ENCODE data around the gene WBP2NL. TPM values are rescaled to one million over a fixed set of nuclear protein-coding genes. Genes with fewer than 3 reads are reported as not detected.

The WBP2NL gene
- total RNA-seq, 4 donors from 2014 or later: 0.22 to 2.8 (median 0.59) TPM

- Histone ChIP-seq H3K36me3 (no peaks in the 10 kb centered on the region), H3K9me3 (peaks cover 0 to 51% (median 0%) of the 10 kb centered on the region in 3 donors), H3K4me1 (no peaks in the 10 kb centered on the region), H3K27me3 (no peaks in the 10 kb centered on the region), H3K4me3 (no peak overlapping the region), H3K27ac (no peak overlapping the region)
- 81 to 87% methylated on average over 3 to 7 of the region's 7 CpGs for WGBS, 2 donors (ENCODE audit: low coverage in 1 of 2)
- no peak for TF ChIP-seq POLR2A (IDR thresholded peaks at IDR 0.05)
- no peak for TF ChIP-seq POLR2AphosphoS5 (IDR thresholded peaks at IDR 0.05)
- no peak for TF ChIP-seq EP300 (IDR thresholded peaks at IDR 0.05)
- TF ChIP-seq, protein P1, sequence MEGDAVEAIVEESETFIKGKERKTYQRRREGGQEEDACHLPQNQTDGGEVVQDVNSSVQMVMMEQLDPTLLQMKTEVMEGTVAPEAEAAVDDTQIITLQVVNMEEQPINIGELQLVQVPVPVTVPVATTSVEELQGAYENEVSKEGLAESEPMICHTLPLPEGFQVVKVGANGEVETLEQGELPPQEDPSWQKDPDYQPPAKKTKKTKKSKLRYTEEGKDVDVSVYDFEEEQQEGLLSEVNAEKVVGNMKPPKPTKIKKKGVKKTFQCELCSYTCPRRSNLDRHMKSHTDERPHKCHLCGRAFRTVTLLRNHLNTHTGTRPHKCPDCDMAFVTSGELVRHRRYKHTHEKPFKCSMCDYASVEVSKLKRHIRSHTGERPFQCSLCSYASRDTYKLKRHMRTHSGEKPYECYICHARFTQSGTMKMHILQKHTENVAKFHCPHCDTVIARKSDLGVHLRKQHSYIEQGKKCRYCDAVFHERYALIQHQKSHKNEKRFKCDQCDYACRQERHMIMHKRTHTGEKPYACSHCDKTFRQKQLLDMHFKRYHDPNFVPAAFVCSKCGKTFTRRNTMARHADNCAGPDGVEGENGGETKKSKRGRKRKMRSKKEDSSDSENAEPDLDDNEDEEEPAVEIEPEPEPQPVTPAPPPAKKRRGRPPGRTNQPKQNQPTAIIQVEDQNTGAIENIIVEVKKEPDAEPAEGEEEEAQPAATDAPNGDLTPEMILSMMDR (IDR thresholded peaks at IDR 0.05): no peak
- no peak for ATAC-seq
These were observed 12.2 kb downstream of the WBP2NL start for GRCh38 chr22:42010778-42011177.

DNA sequence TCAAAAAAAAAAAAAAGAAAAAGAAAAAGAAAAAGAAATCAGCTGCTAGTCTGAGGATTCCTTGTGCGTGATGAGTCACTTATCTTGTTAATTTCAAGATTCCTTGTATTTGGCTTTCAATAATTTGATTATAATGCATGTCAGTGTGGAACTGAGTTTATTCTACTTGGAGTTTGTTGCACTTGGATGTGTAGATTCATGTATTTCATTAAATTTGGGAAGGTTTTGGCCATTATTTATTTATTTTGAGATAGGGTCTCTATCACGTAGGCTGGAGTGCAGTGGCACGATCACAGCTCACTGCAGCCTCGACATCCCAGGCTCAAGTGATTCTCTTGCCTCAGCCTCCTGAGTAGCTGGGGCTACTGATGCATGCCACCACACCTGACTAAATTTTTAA is 14.8 kb downstream of the WBP2NL start:
- Histone ChIP-seq H3K27ac (no peak overlapping the region), H3K9me3 (peaks cover 0 to 43% (median 0%) of the 10 kb centered on the region in 3 donors), H3K36me3 (no peaks in the 10 kb centered on the region), H3K4me3 (no peak overlapping the region), H3K27me3 (no peaks in the 10 kb centered on the region), H3K4me1 (no peaks in the 10 kb centered on the region)
- ATAC-seq: no peak
- WGBS, 2 donors (ENCODE audit: low coverage in 1 of 2): 55 to 70% methylated on average over 2 to 4 of the region's 4 CpGs
- no peak for TF ChIP-seq POLR2AphosphoS5 (IDR thresholded peaks at IDR 0.05)
- no peak for TF ChIP-seq POLR2A (IDR thresholded peaks at IDR 0.05)
- TF ChIP-seq EP300 (IDR thresholded peaks at IDR 0.05): no peak
- TF ChIP-seq, protein P1 (IDR thresholded peaks at IDR 0.05): no peak

GRCh38 chr22:42016111-42016510 is 17.5 kb downstream of the WBP2NL start:
- no peak for TF ChIP-seq POLR2AphosphoS5 (IDR thresholded peaks at IDR 0.05)
- TF ChIP-seq EP300 (IDR thresholded peaks at IDR 0.05): no peak
- TF ChIP-seq, protein P1 (IDR thresholded peaks at IDR 0.05): no peak
- no peak for TF ChIP-seq POLR2A (IDR thresholded peaks at IDR 0.05)
- 62 to 66% methylated on average over 2 to 8 of the region's 10 CpGs for WGBS, 2 donors (ENCODE audit: low coverage in 1 of 2)
- H3K4me1 ChIP-seq: no peaks in the 10 kb centered on the region

GRCh38 chr22:42018224-42018623 is 19.6 kb downstream of the WBP2NL start:
- TF ChIP-seq POLR2AphosphoS5 (IDR thresholded peaks at IDR 0.05) (no peak), POLR2A (IDR thresholded peaks at IDR 0.05) (no peak), EP300 (IDR thresholded peaks at IDR 0.05) (no peak)
- TF ChIP-seq, protein P1 (IDR thresholded peaks at IDR 0.05): no peak
- H3K9me3 ChIP-seq: peaks cover 0 to 7% (median 0%) of the 10 kb centered on the region in 3 donors
- no peak overlapping the region for H3K4me3 ChIP-seq
- H3K27me3 ChIP-seq: no peaks in the 10 kb centered on the region
- no peak overlapping the region for H3K27ac ChIP-seq
- H3K36me3 ChIP-seq: no peaks in the 10 kb centered on the region
- 33 to 50% methylated on average over 1 of the region's 1 CpG for WGBS, 2 donors (ENCODE audit: low coverage in 1 of 2)
- H3K4me1 ChIP-seq: no peaks in the 10 kb centered on the region
- ATAC-seq: no peak

More at GRCh38 chr22:42016111-42016510, 17.5 kb downstream of the WBP2NL start:
- ATAC-seq: no peak
- Histone ChIP-seq H3K27ac (no peak overlapping the region), H3K4me3 (no peak overlapping the region), H3K9me3 (peaks cover 0 to 18% (median 0%) of the 10 kb centered on the region in 3 donors), H3K27me3 (no peaks in the 10 kb centered on the region), H3K36me3 (no peaks in the 10 kb centered on the region)

GRCh38 chr22:42021571-42021970 is 23.0 kb downstream of the WBP2NL start:
- Histone ChIP-seq H3K4me3 (no peak overlapping the region), H3K27ac (no peak overlapping the region), H3K36me3 (no peaks in the 10 kb centered on the region), H3K27me3 (no peaks in the 10 kb centered on the region), H3K4me1 (no peaks in the 10 kb centered on the region), H3K9me3 (no peaks in the 10 kb centered on the region)
- no peak for TF ChIP-seq EP300 (IDR thresholded peaks at IDR 0.05)
- ATAC-seq: no peak
- 77 to 93% methylated on average over 2 of the region's 2 CpGs for WGBS, 2 donors (ENCODE audit: low coverage in 1 of 2)

All from gastroesophageal sphincter (tissue), 4 donors.